ENCODE measurements around the gene ACAP3. TPM values are rescaled to one million over a fixed set of nuclear protein-coding genes. Genes with fewer than 3 reads are reported as not detected.

The ACAP3 gene
- total and polyA plus RNA-seq, 10 of the 15 experiments (the other 5 are each of a cell fraction or from before 2014, with no cell fraction given) = 0.05 to 34.2 (median 7.1) TPM

DNA sequence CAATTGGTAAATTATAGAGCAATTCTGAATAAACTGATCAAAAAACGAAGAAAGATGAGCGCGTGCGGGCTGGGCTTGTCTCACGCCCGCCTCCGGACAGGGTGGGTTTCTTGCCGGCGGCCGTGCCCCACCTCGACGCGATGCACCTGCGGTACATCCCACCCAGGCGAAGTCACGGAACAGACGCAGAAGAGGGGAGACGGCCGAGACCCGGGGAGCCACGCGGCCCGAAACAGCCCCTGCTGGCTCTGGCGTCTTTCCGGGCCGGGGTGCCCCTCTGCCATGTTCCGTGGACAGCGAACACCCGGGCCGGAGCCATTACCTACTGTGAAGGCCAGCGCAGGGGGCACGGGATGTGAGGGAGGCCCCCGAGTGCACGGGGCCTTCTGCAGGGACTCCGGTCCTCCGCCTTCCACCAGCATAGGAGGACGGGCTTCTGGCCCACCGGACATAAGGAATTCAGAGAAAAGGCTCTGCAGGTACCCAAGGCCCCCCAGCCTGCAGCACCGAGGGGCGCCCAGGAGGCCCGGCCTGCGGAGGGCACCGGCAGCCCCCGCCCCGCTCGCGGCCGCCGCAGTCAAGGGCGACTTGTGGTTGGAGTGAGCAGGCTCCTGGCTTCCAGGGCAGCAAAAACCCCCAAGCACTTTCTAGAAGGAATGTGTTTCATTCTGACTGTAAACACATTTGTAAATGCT, 53.6 kb downstream of the ACAP3 start:
- no TSS peak for BruUV-seq (replicated peaks)
- 96% methylated on average over 50 of the region's 50 CpGs for WGBS (ENCODE audit: insufficient coverage, insufficient replicate concordance, low lambda C conversion rate, missing lambda C conversion rate)
- CTCF ChIA-PET = no interaction called here
- TF ChIP-seq KLF5 (IDR thresholded peaks at IDR 0.05; ENCODE audit: partially characterized antibody) (no peak), CUX1 (IDR thresholded peaks at IDR 0.05; ENCODE audit: insufficient replicate concordance, low read depth, low read length) (no peak), ZBTB33 (IDR thresholded peaks at IDR 0.05) (no peak), CHD1 (IDR thresholded peaks at IDR 0.05; ENCODE audit: low read depth, low read length) (no peak), KDM1A (IDR thresholded peaks at IDR 0.05; ENCODE audit: borderline replicate concordance) (no peak), MTA3 (IDR thresholded peaks at IDR 0.05; ENCODE audit: borderline replicate concordance, low read length) (no peak), MYC (IDR thresholded peaks at IDR 0.05; ENCODE audit: insufficient read depth, insufficient read length, insufficient replicate concordance, low read length, severe bottlenecking) (no peak), ZNF622 (IDR thresholded peaks at IDR 0.05) (no peak), ZNF24 (IDR thresholded peaks at IDR 0.05) (no peak), CHD2 (IDR thresholded peaks at IDR 0.05; ENCODE audit: borderline replicate concordance, low read depth, low read length) (no peak), JUND (IDR thresholded peaks at IDR 0.05; ENCODE audit: low read depth, low read length) (no peak), NR2C1 (IDR thresholded peaks at IDR 0.05) (no peak)
- TF ChIP-seq, protein P1, sequence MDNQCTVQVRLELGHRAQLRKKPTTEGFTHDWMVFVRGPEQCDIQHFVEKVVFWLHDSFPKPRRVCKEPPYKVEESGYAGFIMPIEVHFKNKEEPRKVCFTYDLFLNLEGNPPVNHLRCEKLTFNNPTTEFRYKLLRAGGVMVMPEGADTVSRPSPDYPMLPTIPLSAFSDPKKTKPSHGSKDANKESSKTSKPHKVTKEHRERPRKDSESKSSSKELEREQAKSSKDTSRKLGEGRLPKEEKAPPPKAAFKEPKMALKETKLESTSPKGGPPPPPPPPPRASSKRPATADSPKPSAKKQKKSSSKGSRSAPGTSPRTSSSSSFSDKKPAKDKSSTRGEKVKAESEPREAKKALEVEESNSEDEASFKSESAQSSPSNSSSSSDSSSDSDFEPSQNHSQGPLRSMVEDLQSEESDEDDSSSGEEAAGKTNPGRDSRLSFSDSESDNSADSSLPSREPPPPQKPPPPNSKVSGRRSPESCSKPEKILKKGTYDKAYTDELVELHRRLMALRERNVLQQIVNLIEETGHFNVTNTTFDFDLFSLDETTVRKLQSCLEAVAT (IDR thresholded peaks at IDR 0.05) = no peak
- TF ChIP-seq, protein P2, sequence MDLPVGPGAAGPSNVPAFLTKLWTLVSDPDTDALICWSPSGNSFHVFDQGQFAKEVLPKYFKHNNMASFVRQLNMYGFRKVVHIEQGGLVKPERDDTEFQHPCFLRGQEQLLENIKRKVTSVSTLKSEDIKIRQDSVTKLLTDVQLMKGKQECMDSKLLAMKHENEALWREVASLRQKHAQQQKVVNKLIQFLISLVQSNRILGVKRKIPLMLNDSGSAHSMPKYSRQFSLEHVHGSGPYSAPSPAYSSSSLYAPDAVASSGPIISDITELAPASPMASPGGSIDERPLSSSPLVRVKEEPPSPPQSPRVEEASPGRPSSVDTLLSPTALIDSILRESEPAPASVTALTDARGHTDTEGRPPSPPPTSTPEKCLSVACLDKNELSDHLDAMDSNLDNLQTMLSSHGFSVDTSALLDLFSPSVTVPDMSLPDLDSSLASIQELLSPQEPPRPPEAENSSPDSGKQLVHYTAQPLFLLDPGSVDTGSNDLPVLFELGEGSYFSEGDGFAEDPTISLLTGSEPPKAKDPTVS (IDR thresholded peaks at IDR 0.05; ENCODE audit: low read depth, low read length) = no peak

More for the DNA sequence above, 53.6 kb downstream of the ACAP3 start:
- peaks cover 12% of the 10 kb centered on the region for H3K4me1 ChIP-seq (ENCODE audit: control insufficient read depth, insufficient read depth, low read length)
- H3K79me2 ChIP-seq (ENCODE audit: control insufficient read depth, insufficient read depth, low read length) = no peaks in the 10 kb centered on the region
- intact Hi-C loops (cut with micrococcal nuclease; ENCODE audit: unreplicated experiment) (no loop called here), in situ Hi-C loops (cut with MboI) (loop anchor here (5.0 kb wide), 1 partner anchor 137 kb away; the partner anchor contains the start of gene C1orf159)
- no peak overlapping the region for H3K4me3 ChIP-seq
- POLR2A ChIA-PET = no interaction called here
- FAIRE-seq (no peak), ATAC-seq (no peak), DNase-seq (ENCODE audit: low read depth, low spot score) (no peak)
- SMC1A ChIA-PET (ENCODE audit: uncharacterized antibody, unreplicated experiment) = interaction anchor here (1.0 kb wide), 1 partner anchor 18 kb away, joined by 5 read pairs; no protein-coding TSS in a partner anchor
- H3K4me2 ChIP-seq (ENCODE audit: control insufficient read depth, insufficient read depth) = no peak overlapping the region
- peaks cover 3 to 10% of the 10 kb centered on the region in 2 experiments; a peak in 3 of 4 replicates for H3K36me3 ChIP-seq (ENCODE audit: control insufficient read depth in 2 of 2, insufficient read depth in 2 of 2, low read length in 1 of 2)
- H3K9me3 ChIP-seq (replicated peaks; ENCODE audit: control insufficient read depth, insufficient read depth, low read length) = no peaks in the 10 kb centered on the region
- no peaks in the 10 kb centered on the region for H4K20me1 ChIP-seq (ENCODE audit: control insufficient read depth, insufficient read depth)
- no peak overlapping the region for H3K27ac ChIP-seq (ENCODE audit: control insufficient read depth, insufficient read depth)
- no peak overlapping the region for H3K9ac ChIP-seq (ENCODE audit: control insufficient read depth, insufficient read depth, low read length)
- H3K27me3 ChIP-seq (replicated peaks in 1 of 2; ENCODE audit: control insufficient read depth in 2 of 2, insufficient read depth in 2 of 2, low read length in 1 of 2) = no peaks in the 10 kb centered on the region
- H2AFZ ChIP-seq (ENCODE audit: control insufficient read depth, low read depth, low read length) = no peak overlapping the region
- RAD21 ChIA-PET (ENCODE audit: unreplicated experiment) = no interaction called here
